Neural cell (in vitro differentiated cells): ENCODE measurements around the gene TTC34.

Source experiments
- CTCF ChIP-seq: fragments of 450-650 bp; IDR thresholded peaks from 2 replicates; pipeline ENCODE4 v1.5.1; 2014; ENCODE audit warnings: antibody characterized with exemption, mild to moderate bottlenecking, moderate library complexity; ENCODE audit not compliant: poor library complexity, severe bottlenecking
- EZH2 ChIP-seq: fragments of 200-600, 300-800 bp; shearing (Covaris generic), sonication (generic); IDR thresholded peaks from 2 replicates; pipeline ENCODE4 v1.6.1; 2014; ENCODE audit warnings: antibody characterized with exemption, low read length, borderline replicate concordance, mild to moderate bottlenecking; ENCODE audit not compliant: insufficient read depth, poor library complexity, severe bottlenecking
- POLR2AphosphoS5 ChIP-seq: IDR thresholded peaks from 2 replicates; pipeline ENCODE4 v1.6.1; 2012
- RAD21 ChIP-seq: fragments of 450-650 bp; conservative IDR thresholded peaks from 2 replicates; pipeline ENCODE4 v1.6.1; 2014; ENCODE audit warnings: antibody characterized with exemption, mild to moderate bottlenecking, moderate library complexity
- REST ChIP-seq: IDR thresholded peaks from 2 replicates; pipeline ENCODE4 v1.6.1; 2012; ENCODE audit warnings: borderline replicate concordance
- TAF1 ChIP-seq: IDR thresholded peaks from 2 replicates; pipeline ENCODE4 v1.6.1; 2012; ENCODE audit warnings: low read depth

- TF ChIP-seq CTCF (no peak), RAD21 (no peak), TAF1 (no peak), EZH2 (no peak), REST (no peak), POLR2AphosphoS5 (no peak)
Measured at GRCh38 chr1:2783069-2783434, 18.4 kb downstream of the TTC34 start.
